A549 (cell line): Measurements from ENCODE around the gene APC. TPM values are rescaled to one million over a fixed set of nuclear protein-coding genes. Genes with fewer than 3 reads are reported as not detected.

Experiments used
- ATAC-seq, 2 experiments: fragments of 200-7000 bp in 1 of 2; fragments of >200 bp in 1 of 2; cut with Nextera tagmentation in 1 of 2; cut with Tn5 transposase in 1 of 2; 3 replicates each; pipeline versions ENCODE4 v1.8.0 to v1.9.1; 2018 to 2020; ENCODE audit warnings: mild to moderate bottlenecking in 1 of 2, moderate library complexity in 1 of 2
- CTCF ChIA-PET: fragments of 300-600 bp; sonication (Branson Sonifier 250); formaldehyde crosslinking; extraction: SDS; loops from one replicate; lab custom pipeline; 2021; ENCODE audit warnings: antibody characterized with exemption, inconsistent platforms; lab: Yijun Ruan, JAX
- POLR2A ChIA-PET: fragments of 350-600 bp; formaldehyde crosslinking; extraction: SDS; loops from one replicate; lab custom pipeline; 2021; ENCODE audit warnings: antibody characterized with exemption, inconsistent platforms; lab: Yijun Ruan, JAX
- DNase-seq, 2 experiments: peaks; one replicate each; pipeline versions ENCODE4 v3.0.0 to v3.0.0-alpha.2; 2011 to 2016; ENCODE audit warnings: low read depth in 1 of 2, low spot score in 1 of 2
- FAIRE-seq: peaks from 2 replicates; lab custom pipeline; 2011; peaks lifted over from hg19 to GRCh38; lab: Jason Lieb, UNC
- H3K27ac ChIP-seq, 2 experiments: fragments of >200 bp; sonication (Bioruptor Twin); formaldehyde crosslinking; 3 replicates each; pipeline ENCODE4 v1.5.1; 2016 to 2017
- H3K4me1 ChIP-seq: fragments of >200 bp; sonication (Bioruptor Twin); formaldehyde crosslinking; 3 replicates; pipeline ENCODE4 v1.6.1; 2016
- H3K4me2 ChIP-seq: fragments of >200 bp; sonication (Bioruptor Twin); formaldehyde crosslinking; 3 replicates; pipeline ENCODE4 v1.6.1; 2016
- H3K4me3 ChIP-seq: fragments of >200 bp; sonication (Bioruptor Twin); formaldehyde crosslinking; 3 replicates; pipeline ENCODE4 v1.5.1; 2016
- H3K9me3 ChIP-seq: fragments of >200 bp; sonication (Bioruptor Twin); formaldehyde crosslinking; 3 replicates; pipeline ENCODE4 v1.6.1; 2016
- FOSL2 ChIP-seq, 2 experiments: fragments of 450-650 bp in 1 of 2; fragments of >200 bp in 1 of 2; sonication (Bioruptor Twin) in 1 of 2; formaldehyde crosslinking; IDR thresholded peaks; 2 replicates each; pipeline versions ENCODE4 v1.5.0 to v1.6.1; 2016 to 2020; ENCODE audit warnings: mild to moderate bottlenecking in 1 of 2, moderate library complexity in 1 of 2
- GATA3 ChIP-seq: IDR thresholded peaks from 2 replicates; pipeline ENCODE4 v1.6.1; 2012; ENCODE audit warnings: borderline replicate concordance
- JUN ChIP-seq, 2 experiments: fragments of >200 bp; sonication (Bioruptor Twin); formaldehyde crosslinking; IDR thresholded peaks; 2 replicates in 1 of 2; 3 replicates in 1 of 2; pipeline ENCODE4 v1.6.1; 2016 to 2017
- POLR2A ChIP-seq: IDR thresholded peaks from 2 replicates; pipeline ENCODE4 v1.6.1; 2012; ENCODE audit warnings: mild to moderate bottlenecking, low read length
- REST ChIP-seq: fragments of 200-600 bp; sonication (generic); IDR thresholded peaks from 2 replicates; pipeline ENCODE4 v1.6.1; 2016; ENCODE audit warnings: antibody characterized with exemption, mild to moderate bottlenecking, moderate library complexity
- WGBS: methylation state at CpG from one replicate; pipeline ENCODE4 v1.1.6; 2017; ENCODE audit errors: missing lambda C conversion rate; 5-methylcytosine and 5-hydroxymethylcytosine counted together
- polyA plus RNA-seq, 4 experiments: library from polyadenylated mRNA; depleted of rRNA in 3 of 4; stranded (reverse); fragments of >200 nt; fragmentation: RNase III in 1 of 4; extraction: RNeasy Plus Mini Kit Qiagen cat#74134 plus additional on column Dnase treatment in 1 of 4; gene quantifications; 2 replicates in 3 of 4; 3 replicates in 1 of 4; pipeline ENCODE4 v1.2.3, GENCODE V29; 2011 to 2017
- small RNA-seq, 6 experiments: library from RNA; depleted of rRNA; stranded (forward); fragments of <200 nt; gene quantifications; one replicate each; pipeline ENCODE3, GENCODE V24; 2012

The APC gene
- polyA plus RNA-seq, 2 of the 4 experiments (the other 2 are of a cell fraction): 10.6 to 21.2 TPM

DNA sequence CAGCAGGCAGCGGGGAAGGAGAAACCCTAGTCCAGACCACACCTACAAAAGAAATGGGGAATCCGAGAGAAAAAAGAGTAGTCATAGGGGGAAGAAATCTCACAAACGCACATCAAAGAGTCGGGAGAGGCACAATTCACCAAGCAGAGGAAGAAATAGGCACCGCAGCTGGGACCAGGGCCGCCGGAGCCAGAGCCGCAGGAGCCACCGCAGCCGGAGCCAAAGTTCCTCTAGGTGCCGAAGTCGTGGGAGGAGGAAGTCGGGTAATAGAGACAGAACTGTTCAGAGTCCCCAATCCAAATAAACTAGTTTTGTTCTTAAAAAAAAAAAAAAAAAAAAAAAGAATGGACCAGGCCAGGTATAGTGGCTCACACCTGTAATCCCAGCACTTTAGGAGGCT, 155.1 kb downstream of the APC start:
- ChIA-PET POLR2A (no interaction called here), CTCF (interaction anchor here (1.4 kb wide), 2 partner anchors 11 to 19 kb away, joined by 3 to 4 read pairs; no protein-coding TSS in a partner anchor)
- TF ChIP-seq POLR2A (no peak), GATA3 (no peak), FOSL2 (IDR thresholded peaks at IDR 0.05) (no peak), FOSL2 (CRISPR knock-in tag; IDR thresholded peaks at IDR 0.05) (no peak), REST (no peak)
- no peak overlapping the region for H3K4me3 ChIP-seq
- H3K9me3 ChIP-seq: no peaks in the 10 kb centered on the region
- FAIRE-seq (no peak), ATAC-seq (no peak), DNase-seq (no peak)
- 94% methylated on average over 13 of the region's 13 CpGs for WGBS
- H3K27ac ChIP-seq: no peak overlapping the region
- H3K4me1 ChIP-seq: no peaks in the 10 kb centered on the region
- H3K4me2 ChIP-seq: no peak overlapping the region

GRCh38 chr5:112895682-112896081, 158.0 kb downstream of the APC start:
- POLR2A ChIA-PET: no interaction called here
- no peaks in the 10 kb centered on the region for H3K9me3 ChIP-seq
- DNase-seq (no peak), ATAC-seq (no peak), FAIRE-seq (no peak)
- 99% methylated on average over 3 of the region's 3 CpGs for WGBS
- H3K27ac ChIP-seq: no peak overlapping the region
- CTCF ChIA-PET: interaction anchor here (0.6 to 2.6 kb wide), 4 partner anchors 11 to 96 kb away, joined by 3 to 8 read pairs (median 3); no protein-coding TSS in a partner anchor
- no peaks in the 10 kb centered on the region for H3K4me1 ChIP-seq
- no peak for TF ChIP-seq JUN (IDR thresholded peaks at IDR 0.05)
- no peak overlapping the region for H3K4me2 ChIP-seq
- no peak overlapping the region for H3K4me3 ChIP-seq

Small RNA genes within 50 kb of the gene (small RNA-seq; reads per million reads assigned to genes)
- gene RNU6-482P: 0 to 0.26 (median 0) reads per million in 6 experiments

Other genes with a start within 250 kb of the APC start
- 79.3 and 144 TPM in 2 replicates for gene SRP19, start 123.4 kb downstream of the APC start, polyA plus RNA-seq (2011; rRNA removed)
- 93.5 to 102 TPM (median 99.2 TPM) in 3 replicates for gene SRP19, start 123.4 kb downstream of the APC start, polyA plus RNA-seq (2017; fragmentation: RNase III; extraction: RNeasy Plus Mini Kit Qiagen cat#74134 plus additional on column Dnase treatment)
- gene REEP5, start 184.3 kb downstream of the APC start, polyA plus RNA-seq (2011; rRNA removed): 164 and 208 TPM in 2 replicates
- 123 to 139 TPM (median 134 TPM) in 3 replicates for gene REEP5, start 184.3 kb downstream of the APC start, polyA plus RNA-seq (2017; fragmentation: RNase III; extraction: RNeasy Plus Mini Kit Qiagen cat#74134 plus additional on column Dnase treatment)
- gene DCP2, start 238.9 kb downstream of the APC start, polyA plus RNA-seq (2011; rRNA removed): 16.1 and 18.5 TPM in 2 replicates
- gene DCP2, start 238.9 kb downstream of the APC start, polyA plus RNA-seq (2017; fragmentation: RNase III; extraction: RNeasy Plus Mini Kit Qiagen cat#74134 plus additional on column Dnase treatment): 7.2 to 8.0 TPM (median 7.8 TPM) in 3 replicates